ENCODE measurements around the gene AURKAIP1. TPM values are rescaled to one million over a fixed set of nuclear protein-coding genes. Genes with fewer than 3 reads are reported as not detected.
A peak's percentile ranks its signal among the peaks of the same experiment; 100 is the strongest.

AURKAIP1 gene
- total RNA-seq, 5 donors from 2014 or later (not counting 1 experiment from before 2014, with no cell fraction given): 58.8 to 91.7 (median 86.0) TPM

- no peak overlapping the region for H3K4me3 ChIP-seq (ENCODE audit: control insufficient read depth in 1 of 2, extremely low read depth in 1 of 2, low read length in 1 of 2)
- Mint-ChIP-seq H3K27me3 (peaks cover 0 to 1% of the 10 kb centered on the region in 2 donors), H3K36me3 (no peaks in the 10 kb centered on the region), H3K9me3 (no peaks in the 10 kb centered on the region), H3K4me3 (peak overlapping the region; percentile 66 to 76 (median 73)), H3K4me1 (peaks cover 19 to 24% (median 21%) of the 10 kb centered on the region in 3 donors), H3K27ac (no peak overlapping the region)
- whole genome bisulfite sequencing (ENCODE audit: insufficient coverage): 96% methylated on average over 9 of the region's 10 CpGs
- ATAC-seq (replicated peaks in 1 of 4) (no peak), DNase-seq (no peak)
- H3K9me3 ChIP-seq: no peaks in the 10 kb centered on the region
- H3K27ac ChIP-seq (ENCODE audit: low read length): no peak overlapping the region
- peaks cover 0 to 9% of the 10 kb centered on the region in 2 experiments for H3K27me3 ChIP-seq (replicated peaks in 1 of 2; ENCODE audit: control insufficient read depth in 2 of 2, extremely low read depth in 1 of 2, insufficient read depth in 2 of 2, low read length in 1 of 2)
- no peaks in the 10 kb centered on the region for H3K36me3 ChIP-seq (ENCODE audit: control insufficient read depth in 2 of 2, extremely low read depth in 1 of 2, insufficient read depth in 1 of 2, low read length in 1 of 2)
- CTCF ChIA-PET: no interaction called here
- peaks cover 2 to 53% of the 10 kb centered on the region in 2 experiments for H3K4me1 ChIP-seq (ENCODE audit: control insufficient read depth in 1 of 2, extremely low read depth in 1 of 2, insufficient read depth in 2 of 2, low read length in 2 of 2)
- POLR2A ChIA-PET: no interaction called here
These were observed 27.9 kb downstream of the AURKAIP1 start for GRCh38 chr1:1347026-1347595.

GRCh38 chr1:1346501-1346890 is 28.5 kb downstream of the AURKAIP1 start:
- peak overlapping the region in 2 of 3 donors; percentile 66 to 73 for H3K4me3 Mint-ChIP-seq
- H3K27me3 Mint-ChIP-seq: no peaks in the 10 kb centered on the region
- Histone ChIP-seq H3K4me3 (ENCODE audit: control insufficient read depth in 1 of 2, extremely low read depth in 1 of 2, low read length in 1 of 2) (no peak overlapping the region), H3K36me3 (ENCODE audit: control insufficient read depth in 2 of 2, extremely low read depth in 1 of 2, insufficient read depth in 1 of 2, low read length in 1 of 2) (peaks cover 0 to 4% of the 10 kb centered on the region in 2 donors), H3K27me3 (replicated peaks in 1 of 2; ENCODE audit: control insufficient read depth in 2 of 2, extremely low read depth in 1 of 2, insufficient read depth in 2 of 2, low read length in 1 of 2) (peaks cover 0 to 2% of the 10 kb centered on the region in 2 experiments), H3K27ac (ENCODE audit: low read length) (no peak overlapping the region), H3K4me1 (ENCODE audit: control insufficient read depth in 1 of 2, extremely low read depth in 1 of 2, insufficient read depth in 2 of 2, low read length in 2 of 2) (peaks cover 2 to 47% of the 10 kb centered on the region in 2 experiments), H3K9me3 (no peaks in the 10 kb centered on the region)
- 98% methylated on average over 10 of the region's 10 CpGs for WGBS (ENCODE audit: insufficient coverage)
- POLR2A ChIA-PET: no interaction called here
- DNase-seq (no peak), ATAC-seq (replicated peaks in 1 of 4) (no peak)
- H3K27ac Mint-ChIP-seq: no peak overlapping the region
- H3K36me3 Mint-ChIP-seq: no peaks in the 10 kb centered on the region
- no peaks in the 10 kb centered on the region for H3K9me3 Mint-ChIP-seq
- peaks cover 17 to 23% (median 20%) of the 10 kb centered on the region in 3 donors for H3K4me1 Mint-ChIP-seq
- CTCF ChIA-PET: no interaction called here

- H3K27me3 Mint-ChIP-seq: no peaks in the 10 kb centered on the region
- Histone ChIP-seq H3K27me3 (replicated peaks in 1 of 2; ENCODE audit: control insufficient read depth in 2 of 2, extremely low read depth in 1 of 2, insufficient read depth in 2 of 2, low read length in 1 of 2) (no peaks in the 10 kb centered on the region), H3K36me3 (ENCODE audit: control insufficient read depth in 2 of 2, extremely low read depth in 1 of 2, insufficient read depth in 1 of 2, low read length in 1 of 2) (peaks cover 0 to 6% of the 10 kb centered on the region in 2 donors), H3K9me3 (no peaks in the 10 kb centered on the region), H3K4me1 (ENCODE audit: control insufficient read depth in 1 of 2, extremely low read depth in 1 of 2, insufficient read depth in 2 of 2, low read length in 2 of 2) (peaks cover 2 to 44% of the 10 kb centered on the region in 2 experiments), H3K27ac (ENCODE audit: low read length) (no peak overlapping the region), H3K4me3 (ENCODE audit: control insufficient read depth in 1 of 2, extremely low read depth in 1 of 2, low read length in 1 of 2) (no peak overlapping the region)
- no peak overlapping the region for H3K4me3 Mint-ChIP-seq
- peaks cover 17 to 23% (median 20%) of the 10 kb centered on the region in 3 donors for H3K4me1 Mint-ChIP-seq
- ChIA-PET CTCF (no interaction called here), POLR2A (no interaction called here)
- no peaks in the 10 kb centered on the region for H3K9me3 Mint-ChIP-seq
- ATAC-seq (replicated peaks in 1 of 4) (no peak), DNase-seq (no peak)
- WGBS (ENCODE audit: insufficient coverage): 91% methylated on average over 7 of the region's 12 CpGs
- no peak overlapping the region for H3K27ac Mint-ChIP-seq
- H3K36me3 Mint-ChIP-seq: peaks cover 4% of the 10 kb centered on the region
These were observed 29.0 kb downstream of the AURKAIP1 start for GRCh38 chr1:1345860-1346500.

DNA sequence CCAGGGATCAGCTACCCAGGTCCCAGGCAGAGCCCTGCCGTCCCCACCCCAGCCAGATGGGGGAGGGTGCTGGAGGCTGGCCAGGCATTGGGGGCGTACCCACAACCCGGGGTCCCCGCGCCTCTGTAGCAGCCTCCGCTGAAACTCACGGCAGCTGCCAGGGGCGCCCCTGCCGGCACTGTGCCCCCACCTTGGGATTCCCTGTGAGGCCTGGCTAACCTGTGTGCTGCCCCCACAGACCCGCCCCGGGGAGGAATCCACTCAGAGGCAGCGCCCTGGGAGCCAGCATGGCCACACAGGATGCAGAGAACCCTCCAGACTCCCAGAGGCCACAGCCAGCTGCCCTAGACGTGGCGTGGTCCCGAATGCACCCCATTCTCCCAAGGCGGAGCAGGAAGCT is 29.6 kb downstream of the AURKAIP1 start:
- peaks cover 0 to 8% of the 10 kb centered on the region in 2 donors for H3K36me3 ChIP-seq (ENCODE audit: control insufficient read depth in 2 of 2, extremely low read depth in 1 of 2, insufficient read depth in 1 of 2, low read length in 1 of 2)
- whole genome bisulfite sequencing (ENCODE audit: insufficient coverage): 92% methylated on average over 13 of the region's 16 CpGs
- ATAC-seq (replicated peaks in 1 of 4): no peak
- H3K9me3 ChIP-seq: no peaks in the 10 kb centered on the region
- H3K27ac Mint-ChIP-seq: no peak overlapping the region
- peaks cover 7% of the 10 kb centered on the region for H3K36me3 Mint-ChIP-seq
- ChIA-PET POLR2A (no interaction called here), CTCF (no interaction called here)
- H3K4me1 Mint-ChIP-seq: peaks cover 17 to 23% (median 20%) of the 10 kb centered on the region in 3 donors
- H3K4me3 Mint-ChIP-seq: no peak overlapping the region
- H3K27me3 Mint-ChIP-seq: no peaks in the 10 kb centered on the region
- no peak overlapping the region for H3K27ac ChIP-seq (ENCODE audit: low read length)
- no peak overlapping the region for H3K4me3 ChIP-seq (ENCODE audit: control insufficient read depth in 1 of 2, extremely low read depth in 1 of 2, low read length in 1 of 2)
- H3K27me3 ChIP-seq (replicated peaks in 1 of 2; ENCODE audit: control insufficient read depth in 2 of 2, extremely low read depth in 1 of 2, insufficient read depth in 2 of 2, low read length in 1 of 2): no peaks in the 10 kb centered on the region
- peaks cover 2 to 44% of the 10 kb centered on the region in 2 experiments for H3K4me1 ChIP-seq (ENCODE audit: control insufficient read depth in 1 of 2, extremely low read depth in 1 of 2, insufficient read depth in 2 of 2, low read length in 2 of 2)
- no peak for DNase-seq
- no peaks in the 10 kb centered on the region for H3K9me3 Mint-ChIP-seq

DNA sequence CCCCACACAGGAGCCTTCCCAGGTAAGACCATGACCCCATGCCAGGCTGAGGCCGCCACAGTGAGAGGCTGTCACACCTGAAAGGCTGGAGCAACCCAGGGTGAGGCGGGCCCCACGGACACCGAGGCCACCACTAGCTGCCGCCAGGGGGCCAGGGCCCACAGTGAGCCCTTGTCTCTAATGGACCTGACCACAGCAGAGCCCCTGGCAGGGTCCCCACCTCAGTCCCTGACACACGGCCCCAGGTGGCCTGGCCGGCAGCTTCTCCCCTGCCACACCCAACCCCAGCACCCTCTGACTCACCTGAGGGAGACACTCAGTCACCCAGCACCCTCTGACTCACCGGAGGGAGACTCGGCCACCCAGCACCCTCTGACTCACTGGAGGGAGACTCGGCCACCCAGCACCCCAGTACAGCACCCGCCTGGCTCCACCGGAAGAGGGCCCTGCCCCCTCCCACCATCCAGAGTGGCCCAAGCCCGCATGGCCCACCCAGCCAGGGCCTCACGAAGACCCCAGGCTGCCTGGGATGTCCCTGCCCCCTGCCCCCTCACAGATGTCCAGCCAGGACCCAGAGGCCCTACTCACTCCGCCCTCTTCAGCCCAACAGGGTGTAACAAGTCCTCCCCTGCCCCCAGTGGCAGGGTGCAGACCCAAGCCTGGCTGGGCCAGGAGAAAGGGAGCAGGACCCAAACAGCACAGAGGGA is 30.2 kb downstream of the AURKAIP1 start:
- Histone ChIP-seq H3K36me3 (ENCODE audit: control insufficient read depth in 2 of 2, extremely low read depth in 1 of 2, insufficient read depth in 1 of 2, low read length in 1 of 2) (peaks cover 0 to 8% of the 10 kb centered on the region in 2 donors), H3K4me1 (ENCODE audit: control insufficient read depth in 1 of 2, extremely low read depth in 1 of 2, insufficient read depth in 2 of 2, low read length in 2 of 2) (peaks cover 2 to 44% of the 10 kb centered on the region in 2 experiments), H3K9me3 (no peaks in the 10 kb centered on the region), H3K27ac (ENCODE audit: low read length) (no peak overlapping the region), H3K4me3 (ENCODE audit: control insufficient read depth in 1 of 2, extremely low read depth in 1 of 2, low read length in 1 of 2) (no peak overlapping the region), H3K27me3 (replicated peaks in 1 of 2; ENCODE audit: control insufficient read depth in 2 of 2, extremely low read depth in 1 of 2, insufficient read depth in 2 of 2, low read length in 1 of 2) (no peaks in the 10 kb centered on the region)
- no peak for ATAC-seq (replicated peaks in 1 of 4)
- Mint-ChIP-seq H3K9me3 (no peaks in the 10 kb centered on the region), H3K27me3 (no peaks in the 10 kb centered on the region), H3K4me1 (peaks cover 17 to 23% (median 20%) of the 10 kb centered on the region in 3 donors), H3K4me3 (no peak overlapping the region), H3K36me3 (peaks cover 9% of the 10 kb centered on the region), H3K27ac (no peak overlapping the region)
- 75% methylated on average over 15 of the region's 15 CpGs for WGBS (ENCODE audit: insufficient coverage)
- ChIA-PET CTCF (no interaction called here), POLR2A (no interaction called here)
- no peak for DNase-seq

GRCh38 chr1:1343811-1344421 is 31.1 kb downstream of the AURKAIP1 start:
- Histone ChIP-seq H3K27ac (ENCODE audit: low read length) (no peak overlapping the region), H3K36me3 (ENCODE audit: control insufficient read depth in 2 of 2, extremely low read depth in 1 of 2, insufficient read depth in 1 of 2, low read length in 1 of 2) (peaks cover 4 to 8% of the 10 kb centered on the region in 2 donors), H3K27me3 (replicated peaks in 1 of 2; ENCODE audit: control insufficient read depth in 2 of 2, extremely low read depth in 1 of 2, insufficient read depth in 2 of 2, low read length in 1 of 2) (no peaks in the 10 kb centered on the region), H3K4me3 (ENCODE audit: control insufficient read depth in 1 of 2, extremely low read depth in 1 of 2, low read length in 1 of 2) (no peak overlapping the region), H3K9me3 (no peaks in the 10 kb centered on the region), H3K4me1 (ENCODE audit: control insufficient read depth in 1 of 2, extremely low read depth in 1 of 2, insufficient read depth in 2 of 2, low read length in 2 of 2) (peaks cover 2 to 44% of the 10 kb centered on the region in 2 experiments)
- H3K36me3 Mint-ChIP-seq: peaks cover 10% of the 10 kb centered on the region
- DNase-seq (no peak), ATAC-seq (replicated peaks in 1 of 4) (no peak)
- no peak overlapping the region for H3K27ac Mint-ChIP-seq
- WGBS (ENCODE audit: insufficient coverage): 92% methylated on average over 23 of the region's 24 CpGs
- ChIA-PET POLR2A (no interaction called here), CTCF (no interaction called here)
- H3K4me3 Mint-ChIP-seq: no peak overlapping the region
- no peaks in the 10 kb centered on the region for H3K9me3 Mint-ChIP-seq
- H3K27me3 Mint-ChIP-seq: no peaks in the 10 kb centered on the region
- peaks cover 17 to 23% (median 20%) of the 10 kb centered on the region in 3 donors for H3K4me1 Mint-ChIP-seq
